Left lung (tissue), 10 donors: ENCODE measurements around the gene ACTR3. TPM values are rescaled to one million over a fixed set of nuclear protein-coding genes. Genes with fewer than 3 reads are reported as not detected.

ENCODE experiments used
- ATAC-seq: fragments of 200-7000 bp; cut with Tn5 transposase; one replicate; pipeline ENCODE4 v1.9.1; 2020; ENCODE audit warnings: moderate library complexity
- DNase-seq, 4 donors: peaks; one replicate each; pipeline ENCODE4 v3.0.0-alpha.2; 2013 to 2020
- H3K27ac ChIP-seq, 2 donors: fragments of 200-600 bp; sonication (generic) in 1 of 2; one replicate each; pipeline versions ENCODE4 v1.5.0 to v1.8.0; 2020 to 2021
- H3K27me3 ChIP-seq, 2 donors: fragments of 200-600 bp; sonication (generic) in 1 of 2; one replicate each; pipeline versions ENCODE4 v1.5.0 to v1.8.0; 2020 to 2021
- H3K36me3 ChIP-seq, 2 donors: fragments of 200-600 bp; sonication (generic) in 1 of 2; one replicate each; pipeline versions ENCODE4 v1.5.0 to v1.8.0; 2020 to 2021
- H3K4me1 ChIP-seq, 2 donors: fragments of 200-600 bp; one replicate each; pipeline ENCODE4 v1.8.0; 2021
- H3K4me3 ChIP-seq, 2 donors: fragments of 200-600 bp; sonication (generic) in 1 of 2; one replicate each; pipeline versions ENCODE4 v1.5.0 to v1.8.0; 2020 to 2021; ENCODE audit warnings: mild to moderate bottlenecking in 1 of 2
- H3K9me3 ChIP-seq, 2 donors: fragments of 200-600 bp; sonication (generic) in 1 of 2; one replicate each; pipeline versions ENCODE4 v1.5.0 to v1.8.0; 2020 to 2021
- CTCF ChIP-seq, 2 donors: fragments of 200-600 bp; sonication (generic) in 1 of 2; IDR thresholded peaks; one replicate each; pipeline versions ENCODE4 v1.5.0 to v1.8.0; 2021; ENCODE audit warnings: antibody characterized with exemption in 2 of 2
- intact Hi-C, 2 donors: fragments of 100-400 bp; cut with DNase I; formaldehyde crosslinking; loops; one replicate each; pipeline versions ENCODE4 v1.11.2 to v1.14.2; 2022
- polyA plus RNA-seq, 6 donors: library from polyadenylated mRNA; unstranded; fragments of 120-200 nt; gene quantifications; one replicate each; pipeline ENCODE4 v1.2.1, GENCODE V29; 2013; ENCODE audit not compliant: insufficient read length in 6 of 6
- total RNA-seq, 2 donors: library from RNA; stranded (reverse); fragmentation: NEBNext Ultra II Directional; extraction: Animal tissue kit (Norgen Biotek cat#: 25700); gene quantifications; one replicate each; pipeline ENCODE4 v1.2.1, GENCODE V29; 2021
- donor health status: DM: no; HTN: yes; CAD: no.
- donor health status: DM: no; HTN: no; CAD: no.

Gene ACTR3
- total and polyA plus RNA-seq, 8 donors: 151 to 324 (median 161) TPM

GRCh38 chr2:113894156-113894743 lies 4.4 kb downstream of the ACTR3 start:
- intact Hi-C loops: no loop called here
- DNase-seq: no peak
- TF ChIP-seq CTCF (IDR thresholded peaks at IDR 0.05): no peak
- peak overlapping the region; percentile 48 to 65 for H3K27ac ChIP-seq
- peaks cover 0 to 9% of the 10 kb centered on the region in 2 donors for H3K36me3 ChIP-seq
- H3K4me3 ChIP-seq: peak overlapping the region in 1 of 2 donors; percentile 23
- peak; percentile 26 for ATAC-seq
- peaks cover 67 to 80% of the 10 kb centered on the region in 2 donors for H3K4me1 ChIP-seq
- H3K9me3 ChIP-seq: no peaks in the 10 kb centered on the region
- no peaks in the 10 kb centered on the region for H3K27me3 ChIP-seq

DNA sequence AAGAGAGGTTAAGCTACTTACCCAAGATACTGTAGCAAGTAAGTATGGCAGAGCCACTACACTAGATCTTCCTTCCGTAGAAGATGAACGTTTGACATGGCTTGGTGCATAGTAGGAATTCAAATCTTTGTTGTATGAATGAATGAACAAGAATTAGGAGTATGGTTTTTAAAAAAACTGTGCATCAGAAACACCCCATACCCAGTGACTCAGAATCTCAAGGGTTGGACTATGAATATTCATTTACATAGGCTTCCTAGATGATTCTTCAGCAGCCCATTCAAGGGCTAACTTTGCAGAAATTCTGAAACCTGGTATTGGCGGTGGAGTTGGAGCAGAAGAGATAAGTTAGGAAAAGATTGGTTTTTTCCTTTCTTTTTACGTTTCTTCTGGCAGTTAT lies 5.4 kb downstream of the ACTR3 start:
- DNase-seq (no peak), ATAC-seq (no peak)
- Histone ChIP-seq H3K36me3 (peaks cover 0 to 9% of the 10 kb centered on the region in 2 donors), H3K27ac (peak overlapping the region in 1 of 2 donors; percentile 65), H3K27me3 (no peaks in the 10 kb centered on the region), H3K4me1 (peaks cover 77 to 91% of the 10 kb centered on the region in 2 donors), H3K4me3 (peak overlapping the region in 1 of 2 donors; percentile 23), H3K9me3 (no peaks in the 10 kb centered on the region)
- intact Hi-C loops: no loop called here
- no peak for TF ChIP-seq CTCF (IDR thresholded peaks at IDR 0.05)

DNA sequence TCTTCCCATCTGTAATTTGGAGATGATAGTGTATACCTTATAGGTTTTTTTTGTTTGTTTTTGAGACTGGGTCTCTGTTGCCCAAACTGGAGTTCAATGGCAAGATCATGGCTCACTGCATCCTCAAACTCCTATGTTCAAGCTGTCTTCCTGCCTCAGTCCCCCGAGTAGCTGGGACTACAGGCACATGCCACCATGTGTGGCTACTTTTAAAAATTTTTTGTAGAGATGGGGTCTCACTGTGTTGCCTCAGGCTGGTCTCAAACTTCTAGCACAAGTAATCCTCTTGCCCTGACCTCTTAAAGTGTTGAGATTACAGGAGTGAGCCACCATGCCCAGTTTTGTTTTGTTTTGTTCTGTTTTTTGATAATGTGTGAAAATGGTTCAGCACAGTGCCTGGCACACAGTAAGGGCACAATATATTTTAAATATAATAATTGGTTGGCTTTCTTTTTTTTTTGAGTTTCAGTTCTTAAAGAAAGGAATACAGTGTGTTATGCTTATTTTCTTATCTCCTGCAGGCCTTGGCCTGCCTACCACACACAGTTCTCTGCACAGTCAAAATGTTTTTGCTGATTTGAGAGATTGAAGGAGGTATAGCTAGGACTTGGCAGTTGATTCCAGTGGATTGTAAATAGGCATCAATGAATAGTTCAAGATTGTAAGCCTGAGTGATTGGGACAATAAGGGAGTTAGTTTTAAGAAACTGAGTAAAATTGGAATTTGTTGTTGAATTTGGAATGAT lies 6.1 kb downstream of the ACTR3 start:
- H3K4me1 ChIP-seq: peaks cover 77 to 98% of the 10 kb centered on the region in 2 donors
- intact Hi-C loops: no loop called here
- no peaks in the 10 kb centered on the region for H3K27me3 ChIP-seq
- no peak for DNase-seq
- no peak for TF ChIP-seq CTCF (IDR thresholded peaks at IDR 0.05)
- ATAC-seq: no peak
- H3K4me3 ChIP-seq: peak overlapping the region in 1 of 2 donors; percentile 23
- no peaks in the 10 kb centered on the region for H3K9me3 ChIP-seq
- H3K36me3 ChIP-seq: peaks cover 0 to 10% of the 10 kb centered on the region in 2 donors
- no peak overlapping the region for H3K27ac ChIP-seq

GRCh38 chr2:113896791-113897190 lies 6.9 kb downstream of the ACTR3 start:
- DNase-seq: no peak
- H3K4me1 ChIP-seq: peaks cover 72 to 100% of the 10 kb centered on the region in 2 donors

More at GRCh38 chr2:113896791-113897190, 6.9 kb downstream of the ACTR3 start:
- ATAC-seq: no peak
- TF ChIP-seq CTCF (IDR thresholded peaks at IDR 0.05): no peak
- Histone ChIP-seq H3K27me3 (no peaks in the 10 kb centered on the region), H3K27ac (no peak overlapping the region), H3K9me3 (no peaks in the 10 kb centered on the region), H3K4me3 (no peak overlapping the region), H3K36me3 (peaks cover 0 to 13% of the 10 kb centered on the region in 2 donors)
- intact Hi-C loops: no loop called here
